Activated T-cell treated with anti-CD3 and anti-CD28 coated beads, Interleukin-2, amount 50 U/mL, for 72 hours (primary cell): ENCODE measurements around the gene HSPA12B. TPM values are rescaled to one million over a fixed set of nuclear protein-coding genes. Genes with fewer than 3 reads are reported as not detected.

Experiments used
- ATAC-seq, 2 donors: fragments of 150-1000 bp; cut with Tn5 transposase; replicated peaks in 1 of 2; 2 replicates each; pipeline ENCODE4 v1.10.0; 2021; ENCODE audit warnings: moderate library complexity in 2 of 2, mild to moderate bottlenecking in 1 of 2
- DNase-seq, 2 donors: peaks; one replicate each; pipeline ENCODE4 v3.0.0; 2021 to 2022; ENCODE audit warnings: mixed read lengths in 1 of 2
- H3K27ac Mint-ChIP-seq: one replicate; pipeline ENCODE4 v1.8.0; 2022; ENCODE audit warnings: mild to moderate bottlenecking, moderate library complexity, mixed read lengths
- H3K27me3 Mint-ChIP-seq: one replicate; pipeline ENCODE4 v1.8.0; 2022; ENCODE audit warnings: low read depth, mixed read lengths
- H3K36me3 Mint-ChIP-seq, 2 donors: one replicate each; pipeline ENCODE4 v1.8.0; 2022; ENCODE audit warnings: mixed read lengths in 2 of 2, mild to moderate bottlenecking in 1 of 2; ENCODE audit not compliant: insufficient read depth in 2 of 2
- H3K4me1 Mint-ChIP-seq: one replicate; pipeline ENCODE4 v1.8.0; 2022; ENCODE audit warnings: low read depth, mixed read lengths
- H3K4me3 Mint-ChIP-seq, 2 donors: one replicate each; pipeline ENCODE4 v1.8.0; 2022; ENCODE audit warnings: mild to moderate bottlenecking in 2 of 2, mixed read lengths in 2 of 2, moderate library complexity in 2 of 2
- H3K9me3 Mint-ChIP-seq, 2 donors: one replicate each; pipeline ENCODE4 v1.8.0; 2022; ENCODE audit warnings: mixed read lengths in 2 of 2
- total RNA-seq, 2 donors: library from RNA; stranded (reverse); gene quantifications; one replicate each; pipeline ENCODE4 v1.2.3, GENCODE V29; 2022

HSPA12B gene
- total RNA-seq, 2 donors from 2014 or later, result not detected

DNA sequence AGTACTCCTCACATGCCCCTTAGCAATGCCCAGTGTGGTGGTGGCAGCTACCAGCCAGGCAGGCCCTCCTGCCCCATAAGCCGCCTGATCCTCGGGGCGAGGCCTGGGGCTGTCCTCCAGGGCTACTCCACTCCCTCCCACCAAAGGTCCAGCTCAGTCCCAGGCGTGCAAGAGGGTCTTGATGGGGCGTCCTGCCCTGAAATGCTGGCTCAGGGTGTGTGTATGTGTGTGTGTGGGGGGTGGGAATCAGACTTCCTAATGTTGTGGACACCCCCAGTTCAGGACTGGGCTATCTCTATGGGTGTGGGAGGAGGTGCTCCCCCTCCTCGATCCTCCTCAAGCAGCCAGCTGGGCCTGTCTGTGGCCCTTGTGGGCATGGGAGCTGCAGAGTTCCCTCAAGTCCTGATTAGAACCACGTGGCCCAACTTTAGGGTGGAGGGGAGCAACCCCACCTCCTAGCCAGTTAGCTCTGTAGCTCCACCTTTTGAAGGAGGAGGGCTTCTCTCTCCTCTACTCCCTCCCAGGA lies 7.5 kb downstream of the HSPA12B start:
- Mint-ChIP-seq H3K36me3 (no peaks in the 10 kb centered on the region), H3K4me3 (no peak overlapping the region), H3K4me1 (peaks cover 5% of the 10 kb centered on the region), H3K27ac (no peak overlapping the region), H3K9me3 (no peaks in the 10 kb centered on the region), H3K27me3 (peaks cover 9% of the 10 kb centered on the region)
- DNase-seq, result no peak
- ATAC-seq, result no peak

- DNase-seq (no peak), ATAC-seq (no peak)
- H3K4me3 Mint-ChIP-seq, result no peak overlapping the region
- H3K36me3 Mint-ChIP-seq, result no peaks in the 10 kb centered on the region
- no peak overlapping the region for H3K27ac Mint-ChIP-seq
- no peaks in the 10 kb centered on the region for H3K9me3 Mint-ChIP-seq
- H3K4me1 Mint-ChIP-seq, result peaks cover 12% of the 10 kb centered on the region
- H3K27me3 Mint-ChIP-seq, result peaks cover 9% of the 10 kb centered on the region
Measured at GRCh38 chr20:3740615-3741301, 8.3 kb downstream of the HSPA12B start.

DNA sequence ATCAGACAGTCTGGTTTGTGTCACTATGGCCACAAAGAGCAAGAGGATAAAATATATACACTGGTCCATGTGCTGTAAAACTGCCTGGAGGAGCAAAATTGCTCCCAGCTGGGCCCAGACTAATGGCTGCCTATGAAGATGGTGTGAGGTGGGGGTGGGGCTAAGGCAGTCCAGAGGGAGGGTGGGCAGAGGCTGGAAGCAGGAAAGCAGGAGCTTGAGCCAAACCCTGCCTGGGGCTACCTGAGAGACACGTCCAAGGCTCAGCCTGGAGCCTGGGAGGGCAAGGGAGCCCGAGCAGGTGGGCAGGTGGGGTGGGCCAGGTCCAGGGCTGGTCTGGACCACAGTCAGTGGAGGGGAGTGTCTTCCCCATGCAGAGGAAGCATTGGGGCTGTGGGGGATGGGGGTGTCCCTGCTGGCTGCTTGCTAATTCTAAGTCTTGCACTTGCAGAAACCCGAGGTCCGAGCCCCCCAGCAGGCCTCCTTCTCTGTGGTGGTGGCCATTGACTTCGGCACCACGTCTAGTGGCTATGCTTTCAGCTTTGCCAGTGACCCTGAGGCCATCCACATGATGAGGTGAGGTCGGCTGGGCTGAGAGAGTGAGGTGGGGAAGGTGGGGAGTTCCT lies 9.5 kb downstream of the HSPA12B start:
- Mint-ChIP-seq H3K9me3 (no peaks in the 10 kb centered on the region), H3K4me3 (no peak overlapping the region), H3K27me3 (peaks cover 9% of the 10 kb centered on the region), H3K27ac (no peak overlapping the region), H3K36me3 (no peaks in the 10 kb centered on the region), H3K4me1 (peaks cover 12% of the 10 kb centered on the region)
- ATAC-seq (no peak), DNase-seq (no peak)

DNA sequence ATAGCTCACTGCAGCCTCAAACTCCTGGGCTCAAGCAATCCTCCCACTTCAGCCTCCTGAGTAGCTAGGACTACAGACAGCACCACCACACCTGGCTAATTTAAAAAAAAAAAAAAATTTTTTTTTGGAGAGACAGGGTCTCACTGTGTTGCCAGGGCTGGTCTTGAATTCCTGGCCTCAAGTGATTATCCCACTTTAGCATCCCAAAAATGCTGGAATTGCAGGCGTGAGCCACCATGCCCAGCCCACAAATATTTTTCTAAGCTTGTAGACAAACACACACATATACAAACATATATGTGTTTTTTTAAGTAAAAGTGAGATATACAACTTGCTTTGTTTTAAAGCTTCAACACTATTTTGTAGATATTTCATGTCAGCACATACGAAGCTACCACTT lies 10.8 kb downstream of the HSPA12B start:
- H3K9me3 Mint-ChIP-seq, result no peaks in the 10 kb centered on the region
- H3K27me3 Mint-ChIP-seq, result peaks cover 9% of the 10 kb centered on the region
- peaks cover 12% of the 10 kb centered on the region for H3K4me1 Mint-ChIP-seq
- H3K4me3 Mint-ChIP-seq, result no peak overlapping the region
- H3K36me3 Mint-ChIP-seq, result no peaks in the 10 kb centered on the region
- ATAC-seq (no peak), DNase-seq (no peak)
- no peak overlapping the region for H3K27ac Mint-ChIP-seq

GRCh38 chr20:3744037-3744436 lies 11.6 kb downstream of the HSPA12B start:
- no peak overlapping the region for H3K4me3 Mint-ChIP-seq
- H3K36me3 Mint-ChIP-seq, result no peaks in the 10 kb centered on the region
- H3K27me3 Mint-ChIP-seq, result peaks cover 9% of the 10 kb centered on the region
- ATAC-seq (no peak), DNase-seq (no peak)
- no peak overlapping the region for H3K27ac Mint-ChIP-seq
- peaks cover 12% of the 10 kb centered on the region for H3K4me1 Mint-ChIP-seq
- H3K9me3 Mint-ChIP-seq, result no peaks in the 10 kb centered on the region

DNA sequence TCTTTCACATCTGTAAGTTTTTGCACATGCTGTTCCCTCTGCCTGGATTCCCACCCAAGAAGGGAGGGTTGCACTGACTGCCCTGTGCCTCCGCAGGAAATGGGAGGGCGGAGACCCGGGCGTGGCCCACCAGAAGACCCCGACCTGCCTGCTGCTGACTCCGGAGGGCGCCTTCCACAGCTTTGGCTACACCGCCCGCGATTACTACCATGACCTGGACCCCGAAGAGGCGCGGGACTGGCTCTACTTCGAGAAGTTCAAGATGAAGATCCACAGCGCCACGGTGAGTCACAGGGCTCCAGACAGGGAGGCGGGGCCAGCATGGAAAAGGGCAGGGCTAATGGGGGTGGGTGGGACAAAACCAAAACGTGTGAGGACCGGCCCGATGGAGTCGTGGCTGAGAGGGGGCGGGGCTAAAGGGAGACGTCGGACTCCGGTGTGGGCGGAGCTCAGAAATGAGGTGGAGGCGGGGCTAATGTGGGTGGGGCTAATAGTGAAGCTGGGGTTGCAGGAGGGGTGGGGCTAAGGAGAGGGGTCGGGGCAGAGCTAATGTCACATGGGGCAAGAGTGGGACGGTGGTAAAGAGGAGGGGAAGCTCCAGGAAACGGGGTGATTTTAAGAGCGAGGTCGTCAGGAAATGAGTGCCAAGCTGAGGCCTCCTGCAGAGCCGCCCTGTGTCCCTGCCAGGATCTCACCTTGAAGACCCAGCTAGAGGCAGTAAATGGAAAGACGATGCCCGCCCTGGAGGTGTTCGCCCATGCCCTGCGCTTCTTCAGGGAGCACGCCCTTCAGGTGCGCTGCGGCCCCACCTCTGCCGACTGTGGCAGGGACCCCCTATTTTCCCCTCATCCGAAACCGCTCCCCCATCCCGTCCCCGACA lies 12.6 kb downstream of the HSPA12B start:
- peak overlapping the region; percentile 19 to 71 for H3K4me3 Mint-ChIP-seq
- H3K4me1 Mint-ChIP-seq, result peaks cover 12% of the 10 kb centered on the region
- H3K9me3 Mint-ChIP-seq, result no peaks in the 10 kb centered on the region
- ATAC-seq (peak; percentile 64 to 74), DNase-seq (peak; percentile 56 to 76)
- peaks cover 9% of the 10 kb centered on the region for H3K27me3 Mint-ChIP-seq
- no peaks in the 10 kb centered on the region for H3K36me3 Mint-ChIP-seq
- H3K27ac Mint-ChIP-seq, result no peak overlapping the region

- Mint-ChIP-seq H3K27me3 (peaks cover 9% of the 10 kb centered on the region), H3K4me1 (peaks cover 12% of the 10 kb centered on the region), H3K27ac (no peak overlapping the region), H3K9me3 (no peaks in the 10 kb centered on the region), H3K36me3 (no peaks in the 10 kb centered on the region), H3K4me3 (peak overlapping the region in 1 of 2 donors; percentile 71)
- DNase-seq (no peak), ATAC-seq (no peak)
Measured at GRCh38 chr20:3745686-3746173, 13.2 kb downstream of the HSPA12B start.

GRCh38 chr20:3747471-3747870 lies 15.0 kb downstream of the HSPA12B start:
- Mint-ChIP-seq H3K9me3 (no peaks in the 10 kb centered on the region), H3K36me3 (no peaks in the 10 kb centered on the region), H3K4me3 (no peak overlapping the region), H3K4me1 (peaks cover 18% of the 10 kb centered on the region), H3K27me3 (peaks cover 9% of the 10 kb centered on the region), H3K27ac (no peak overlapping the region)
- DNase-seq (no peak), ATAC-seq (no peak)

GRCh38 chr20:3748073-3748472 lies 15.6 kb downstream of the HSPA12B start:
- Mint-ChIP-seq H3K27ac (no peak overlapping the region), H3K9me3 (no peaks in the 10 kb centered on the region), H3K4me3 (no peak overlapping the region), H3K27me3 (peaks cover 9% of the 10 kb centered on the region), H3K4me1 (peaks cover 24% of the 10 kb centered on the region), H3K36me3 (no peaks in the 10 kb centered on the region)
- DNase-seq (no peak), ATAC-seq (no peak)

DNA sequence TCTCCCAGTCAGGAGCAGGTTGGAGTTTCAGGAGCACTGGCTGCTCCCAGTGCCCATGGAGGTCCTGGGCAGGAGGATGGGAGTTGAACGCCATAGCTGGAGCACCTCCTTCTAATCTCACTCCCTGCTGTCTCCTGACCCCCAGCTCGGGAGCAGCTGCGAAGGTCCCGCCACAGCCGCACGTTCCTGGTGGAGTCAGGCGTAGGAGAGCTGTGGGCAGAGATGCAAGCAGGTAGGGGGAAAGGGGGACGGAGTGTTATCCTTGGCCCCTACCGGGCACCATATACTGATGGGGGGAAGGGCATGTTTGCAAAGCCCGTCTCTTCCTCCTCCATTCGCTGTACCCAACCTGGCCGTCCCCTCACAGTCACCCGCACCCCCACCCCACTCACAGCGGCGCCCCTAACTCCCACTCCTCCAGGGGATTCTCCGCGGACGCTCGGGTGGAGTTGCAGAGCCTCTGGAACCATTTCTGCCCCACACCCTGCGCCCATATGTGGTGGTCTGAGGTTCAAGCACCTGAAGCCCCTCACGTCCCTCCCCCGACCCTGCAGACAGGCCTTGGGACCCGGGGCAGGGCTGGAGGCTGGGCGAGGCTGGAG lies 16.7 kb downstream of the HSPA12B start:
- ATAC-seq (no peak), DNase-seq (no peak)
- no peaks in the 10 kb centered on the region for H3K36me3 Mint-ChIP-seq
- no peaks in the 10 kb centered on the region for H3K9me3 Mint-ChIP-seq
- H3K4me3 Mint-ChIP-seq, result no peak overlapping the region
- H3K27me3 Mint-ChIP-seq, result peaks cover 8% of the 10 kb centered on the region
- H3K27ac Mint-ChIP-seq, result no peak overlapping the region
- peaks cover 26% of the 10 kb centered on the region for H3K4me1 Mint-ChIP-seq

DNA sequence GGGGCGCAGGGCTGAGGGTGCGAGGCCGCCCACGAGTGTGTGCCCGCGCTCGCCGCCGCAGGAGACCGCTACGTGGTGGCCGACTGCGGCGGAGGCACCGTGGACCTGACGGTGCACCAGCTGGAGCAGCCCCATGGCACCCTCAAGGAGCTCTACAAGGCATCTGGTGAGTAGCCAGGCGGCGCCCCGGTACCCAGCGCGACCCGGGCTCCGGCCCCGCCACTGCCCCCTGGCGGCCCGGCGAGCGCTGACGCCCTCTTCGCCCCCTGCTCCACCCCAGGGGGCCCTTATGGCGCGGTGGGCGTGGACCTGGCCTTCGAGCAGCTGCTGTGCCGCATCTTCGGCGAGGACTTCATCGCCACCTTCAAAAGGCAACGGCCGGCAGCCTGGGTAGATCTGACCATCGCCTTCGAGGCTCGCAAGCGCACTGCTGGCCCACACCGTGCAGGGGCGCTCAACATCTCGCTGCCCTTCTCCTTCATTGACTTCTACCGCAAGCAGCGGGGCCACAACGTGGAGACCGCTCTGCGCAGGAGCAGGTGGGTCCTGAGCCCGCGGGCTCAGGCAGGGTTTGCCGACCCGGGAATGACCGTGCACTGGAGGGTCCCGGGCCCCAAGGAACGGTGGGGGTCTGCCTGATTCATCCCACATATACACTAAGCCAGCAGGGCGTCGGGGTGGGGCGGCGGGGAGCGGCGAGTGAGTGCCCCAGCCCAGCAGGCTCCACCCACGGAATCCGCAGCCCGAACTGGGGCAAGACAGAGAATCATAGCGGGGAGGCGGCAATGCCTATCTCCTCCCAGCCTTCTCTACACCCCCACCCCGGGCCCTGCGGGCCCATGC lies 17.4 kb downstream of the HSPA12B start:
- H3K4me3 Mint-ChIP-seq, result no peak overlapping the region
- peaks cover under 1% of the 10 kb centered on the region for H3K27me3 Mint-ChIP-seq
- no peaks in the 10 kb centered on the region for H3K36me3 Mint-ChIP-seq
- H3K27ac Mint-ChIP-seq, result no peak overlapping the region
- peaks cover 21% of the 10 kb centered on the region for H3K4me1 Mint-ChIP-seq
- ATAC-seq, result peak; percentile 56 to 57
- H3K9me3 Mint-ChIP-seq, result no peaks in the 10 kb centered on the region
- DNase-seq, result peak; percentile 63 to 64

DNA sequence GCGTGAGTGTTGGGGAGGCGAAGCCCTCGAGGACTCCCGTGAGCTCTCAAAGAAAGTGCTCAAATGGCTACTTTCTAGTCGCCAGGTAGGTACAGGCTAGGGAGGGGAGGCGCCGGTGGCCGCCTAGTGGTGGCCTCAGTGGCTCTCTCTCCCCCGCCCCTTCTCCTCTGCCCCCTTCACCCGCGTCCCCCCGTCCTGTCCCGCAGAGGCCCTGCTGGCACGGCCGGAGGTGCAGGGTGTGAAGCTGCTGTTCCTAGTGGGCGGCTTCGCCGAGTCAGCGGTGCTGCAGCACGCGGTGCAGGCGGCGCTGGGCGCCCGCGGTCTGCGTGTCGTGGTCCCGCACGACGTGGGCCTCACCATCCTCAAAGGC lies 18.8 kb downstream of the HSPA12B start:
- Mint-ChIP-seq H3K4me1 (peaks cover 13% of the 10 kb centered on the region), H3K27ac (no peak overlapping the region)

More for the DNA sequence above, 18.8 kb downstream of the HSPA12B start:
- no peak for DNase-seq
- Mint-ChIP-seq H3K27me3 (no peaks in the 10 kb centered on the region), H3K36me3 (no peaks in the 10 kb centered on the region), H3K4me3 (no peak overlapping the region), H3K9me3 (no peaks in the 10 kb centered on the region)
- no peak for ATAC-seq
